ENCODE data around the gene IGSF8. TPM values are rescaled to one million over a fixed set of nuclear protein-coding genes. Genes with fewer than 3 reads are reported as not detected.
"Not testable (repeated sequence)": the region's sequence is repeated elsewhere in the genome, so short reads cannot be mapped to it uniquely, and the experiment has no call there.

IGSF8 gene
- total RNA-seq, 6 experiments from 2014 or later = 9.6 to 12.9 (median 11.2) TPM

DNA sequence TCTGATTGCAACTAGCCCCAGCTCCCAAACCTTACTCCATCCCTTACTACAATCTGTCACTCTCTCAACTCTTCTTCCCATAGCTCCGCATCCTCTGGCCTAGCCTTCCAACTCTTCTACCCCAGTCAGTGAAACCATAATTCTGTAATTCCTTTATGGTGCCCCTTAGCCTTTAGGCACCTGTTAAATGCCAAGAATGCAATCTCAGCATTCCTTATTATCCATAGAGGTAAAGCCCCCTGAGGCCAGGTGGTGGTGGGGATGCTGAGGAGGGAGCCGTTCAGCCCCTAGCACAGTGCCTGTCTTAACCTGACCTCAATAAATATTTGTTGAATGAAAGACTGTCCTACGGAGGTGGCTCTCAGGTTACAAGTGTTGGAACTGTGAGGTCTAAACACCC, 31.1 kb upstream of the IGSF8 start:
- H3K36me3 Mint-ChIP-seq (ENCODE audit: low read depth) = no peaks in the 10 kb centered on the region

DNA sequence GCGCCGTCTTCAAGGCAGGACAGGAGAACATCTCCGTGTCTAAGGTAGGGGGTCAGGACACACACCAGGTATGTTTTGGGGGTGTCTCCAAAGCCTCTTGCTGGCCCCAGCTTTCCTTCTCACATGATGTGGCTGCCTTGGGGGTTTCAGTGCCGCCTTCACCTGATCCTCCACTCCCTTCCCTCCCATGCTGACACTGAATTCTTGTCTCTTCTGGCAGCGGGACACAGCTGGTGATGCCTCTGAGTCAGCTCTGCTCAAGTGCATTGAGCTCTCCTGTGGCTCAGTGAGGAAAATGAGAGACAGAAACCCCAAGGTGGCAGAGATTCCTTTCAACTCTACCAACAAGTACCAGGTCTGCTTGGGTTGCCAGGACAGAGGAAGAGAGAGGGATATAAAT, 30.6 kb upstream of the IGSF8 start:
- Mint-ChIP-seq H3K9me3 (no peaks in the 10 kb centered on the region), H3K36me3 (ENCODE audit: low read depth) (no peaks in the 10 kb centered on the region), H3K27ac (no peak overlapping the region), H3K4me3 (no peak overlapping the region), H3K27me3 (ENCODE audit: insufficient read depth) (peaks cover 30% of the 10 kb centered on the region), H3K4me1 (ENCODE audit: low read depth) (peaks cover 41% of the 10 kb centered on the region)
- DNase-seq = peak; percentile 13
- TF ChIP-seq, protein P1, sequence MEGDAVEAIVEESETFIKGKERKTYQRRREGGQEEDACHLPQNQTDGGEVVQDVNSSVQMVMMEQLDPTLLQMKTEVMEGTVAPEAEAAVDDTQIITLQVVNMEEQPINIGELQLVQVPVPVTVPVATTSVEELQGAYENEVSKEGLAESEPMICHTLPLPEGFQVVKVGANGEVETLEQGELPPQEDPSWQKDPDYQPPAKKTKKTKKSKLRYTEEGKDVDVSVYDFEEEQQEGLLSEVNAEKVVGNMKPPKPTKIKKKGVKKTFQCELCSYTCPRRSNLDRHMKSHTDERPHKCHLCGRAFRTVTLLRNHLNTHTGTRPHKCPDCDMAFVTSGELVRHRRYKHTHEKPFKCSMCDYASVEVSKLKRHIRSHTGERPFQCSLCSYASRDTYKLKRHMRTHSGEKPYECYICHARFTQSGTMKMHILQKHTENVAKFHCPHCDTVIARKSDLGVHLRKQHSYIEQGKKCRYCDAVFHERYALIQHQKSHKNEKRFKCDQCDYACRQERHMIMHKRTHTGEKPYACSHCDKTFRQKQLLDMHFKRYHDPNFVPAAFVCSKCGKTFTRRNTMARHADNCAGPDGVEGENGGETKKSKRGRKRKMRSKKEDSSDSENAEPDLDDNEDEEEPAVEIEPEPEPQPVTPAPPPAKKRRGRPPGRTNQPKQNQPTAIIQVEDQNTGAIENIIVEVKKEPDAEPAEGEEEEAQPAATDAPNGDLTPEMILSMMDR (IDR thresholded peaks at IDR 0.05) = no peak

More for the DNA sequence above, 31.1 kb upstream of the IGSF8 start:
- Mint-ChIP-seq H3K4me3 (no peak overlapping the region), H3K27ac (no peak overlapping the region), H3K27me3 (ENCODE audit: insufficient read depth) (peaks cover 33% of the 10 kb centered on the region), H3K4me1 (ENCODE audit: low read depth) (peaks cover 36% of the 10 kb centered on the region), H3K9me3 (no peaks in the 10 kb centered on the region)
- DNase-seq = no peak
- TF ChIP-seq, protein P1 (IDR thresholded peaks at IDR 0.05) = no peak

DNA sequence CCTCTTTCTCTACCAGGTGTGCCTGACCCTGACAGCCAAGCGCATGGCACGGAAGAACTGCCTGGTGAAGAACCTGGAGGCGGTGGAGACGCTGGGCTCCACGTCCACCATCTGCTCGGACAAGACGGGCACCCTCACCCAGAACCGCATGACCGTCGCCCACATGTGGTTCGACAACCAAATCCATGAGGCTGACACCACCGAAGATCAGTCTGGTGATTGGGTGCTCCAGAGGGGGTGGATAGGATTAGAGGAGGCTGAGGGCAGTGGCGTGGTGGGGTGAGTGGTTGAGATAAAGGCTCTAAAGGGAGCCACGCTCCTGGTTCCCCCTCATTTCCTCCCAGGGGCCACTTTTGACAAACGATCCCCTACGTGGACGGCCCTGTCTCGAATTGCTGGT, 30.2 kb upstream of the IGSF8 start:
- DNase-seq = no peak
- Mint-ChIP-seq H3K27me3 (ENCODE audit: insufficient read depth) (peaks cover 28% of the 10 kb centered on the region), H3K9me3 (no peaks in the 10 kb centered on the region), H3K36me3 (ENCODE audit: low read depth) (no peaks in the 10 kb centered on the region), H3K4me1 (ENCODE audit: low read depth) (peaks cover 45% of the 10 kb centered on the region), H3K27ac (no peak overlapping the region), H3K4me3 (no peak overlapping the region)
- TF ChIP-seq, protein P1 (IDR thresholded peaks at IDR 0.05) = no peak

DNA sequence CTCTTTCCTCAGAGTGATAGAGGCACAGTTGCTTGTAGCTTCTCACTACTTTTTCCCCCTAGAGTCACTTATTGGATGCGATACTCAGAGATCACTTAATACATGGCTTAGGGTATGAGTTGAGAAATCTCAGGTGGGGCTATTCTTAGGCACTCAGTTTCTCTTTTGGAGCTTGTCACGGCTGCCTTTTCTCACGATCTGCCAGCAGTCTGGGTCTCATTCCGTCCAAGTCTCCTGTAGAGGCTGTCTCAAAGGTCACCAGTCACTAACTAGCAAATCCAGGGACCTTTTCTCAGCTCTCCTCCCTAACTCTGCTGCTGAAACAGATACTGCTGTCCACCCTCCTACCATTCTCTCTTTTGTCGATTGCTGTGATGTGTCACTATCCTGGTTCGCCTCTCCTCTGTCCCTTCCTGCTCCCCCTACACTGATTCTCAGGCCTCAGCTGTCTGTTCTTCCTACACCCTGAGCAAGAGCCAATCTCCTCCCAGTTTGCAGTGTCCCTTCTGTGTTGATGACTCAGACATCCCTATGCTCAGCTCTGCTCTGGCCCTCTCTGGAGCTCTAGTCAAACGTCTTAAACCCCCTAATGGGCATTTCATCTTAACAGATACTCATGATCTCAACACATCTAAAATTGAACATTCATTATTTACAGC, 29.6 kb upstream of the IGSF8 start:
- Mint-ChIP-seq H3K4me3 (no peak overlapping the region), H3K4me1 (ENCODE audit: low read depth) (peaks cover 46% of the 10 kb centered on the region), H3K27me3 (ENCODE audit: insufficient read depth) (peaks cover 26% of the 10 kb centered on the region), H3K9me3 (no peaks in the 10 kb centered on the region), H3K36me3 (ENCODE audit: low read depth) (no peaks in the 10 kb centered on the region), H3K27ac (peak overlapping the region; percentile 5; the same call in 1 of the 2 replicates)
- TF ChIP-seq, protein P1 (IDR thresholded peaks at IDR 0.05) = no peak
- DNase-seq = peak; percentile 35

DNA sequence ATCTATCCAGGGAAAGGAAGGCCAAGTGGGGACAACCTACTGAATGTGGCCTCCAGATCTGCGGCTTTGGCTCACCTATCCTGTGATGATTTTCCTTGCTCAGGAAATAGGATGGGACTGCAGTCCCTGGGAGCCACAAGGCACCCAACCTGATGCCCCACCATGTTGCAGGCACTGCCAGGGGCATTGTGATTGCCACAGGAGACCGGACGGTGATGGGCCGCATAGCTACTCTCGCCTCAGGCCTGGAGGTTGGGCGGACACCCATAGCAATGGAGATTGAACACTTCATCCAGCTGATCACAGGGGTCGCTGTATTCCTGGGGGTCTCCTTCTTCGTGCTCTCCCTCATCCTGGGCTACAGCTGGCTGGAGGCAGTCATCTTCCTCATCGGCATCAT, 29.0 kb upstream of the IGSF8 start:
- no peak overlapping the region for H3K4me3 Mint-ChIP-seq
- TF ChIP-seq, protein P1 (IDR thresholded peaks at IDR 0.05) = no peak
- H3K36me3 Mint-ChIP-seq (ENCODE audit: low read depth) = no peaks in the 10 kb centered on the region
- H3K4me1 Mint-ChIP-seq (ENCODE audit: low read depth) = peaks cover 46% of the 10 kb centered on the region
- peaks cover 20% of the 10 kb centered on the region for H3K27me3 Mint-ChIP-seq (ENCODE audit: insufficient read depth)
- no peaks in the 10 kb centered on the region for H3K9me3 Mint-ChIP-seq
- no peak overlapping the region for H3K27ac Mint-ChIP-seq
- no peak for DNase-seq

DNA sequence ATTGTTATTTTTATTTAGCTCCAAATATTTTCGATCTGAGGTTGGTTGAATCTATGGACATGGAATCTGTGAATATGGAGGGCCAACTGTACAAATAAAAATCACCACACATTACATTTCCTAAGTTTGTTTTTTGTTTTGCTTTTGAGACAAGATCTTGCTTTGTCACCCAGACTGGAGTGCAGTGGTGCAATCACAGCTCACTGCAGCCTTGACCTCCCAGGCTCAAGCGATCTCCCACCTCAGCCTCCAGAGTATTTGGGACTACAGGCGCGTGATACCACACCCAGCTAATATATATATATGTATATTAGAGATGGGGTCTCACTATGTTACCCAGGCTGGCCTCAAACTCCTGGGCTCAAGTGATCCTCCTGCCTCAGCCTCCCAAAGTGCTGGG, 27.9 kb upstream of the IGSF8 start:
- H3K27ac Mint-ChIP-seq; DNase-seq; H3K36me3 Mint-ChIP-seq (ENCODE audit: low read depth); H3K4me3 Mint-ChIP-seq; H3K27me3 Mint-ChIP-seq (ENCODE audit: insufficient read depth); H3K9me3 Mint-ChIP-seq: not testable (repeated sequence)
- H3K4me1 Mint-ChIP-seq (ENCODE audit: low read depth) = peaks cover 46% of the 10 kb centered on the region
